Measurements from ENCODE around the gene USP50. TPM values are rescaled to one million over a fixed set of nuclear protein-coding genes. Genes with fewer than 3 reads are reported as not detected.
"Not testable (repeated sequence)": the region's sequence is repeated elsewhere in the genome, so short reads cannot be mapped to it uniquely, and the experiment has no call there.

USP50 gene
- total RNA-seq (2014; rRNA removed; shearing (Covaris generic)), result 0.26 and 0.70 TPM in 2 replicates
- polyA plus RNA-seq (2015; cell fraction: cytosol; rRNA removed), result not detected in 2 replicates
- not detected in 2 replicates for polyA plus RNA-seq (2015; cell fraction: nucleus; rRNA removed)

GRCh38 chr15:50546566-50546965 is at the start of gene USP50:
Gene USP50, minus strand, starts transcription at chr15:50546666. Its CDS starts 141 bp downstream, at chr15:50546525.
- no peak for DNase-seq (ENCODE audit: low read depth)

- DNase-seq (ENCODE audit: low read depth), result no peak
Observed at GRCh38 chr15:50594311-50594710, 47.8 kb upstream of the USP50 start.

- DNase-seq (ENCODE audit: low read depth), result no peak
Observed at GRCh38 chr15:50593761-50594160, 47.3 kb upstream of the USP50 start.

- no peak for DNase-seq (ENCODE audit: low read depth)
Observed at GRCh38 chr15:50590288-50590687, 43.8 kb upstream of the USP50 start.

- DNase-seq (ENCODE audit: low read depth), result no peak
Observed at GRCh38 chr15:50577492-50577891, 31.0 kb upstream of the USP50 start.

GRCh38 chr15:50576166-50576565 is 29.7 kb upstream of the USP50 start:
- no peak for DNase-seq (ENCODE audit: low read depth)

- DNase-seq (ENCODE audit: low read depth), result not testable (repeated sequence)
Observed at GRCh38 chr15:50573842-50574241, 27.4 kb upstream of the USP50 start.

- no peak for DNase-seq (ENCODE audit: low read depth)
Observed at GRCh38 chr15:50563756-50564155, 17.3 kb upstream of the USP50 start.

- DNase-seq (ENCODE audit: low read depth), result no peak
Observed at GRCh38 chr15:50562735-50563640, 16.5 kb upstream of the USP50 start.

GRCh38 chr15:50558012-50558411 is 11.5 kb upstream of the USP50 start:
- DNase-seq (ENCODE audit: low read depth), result no peak

GRCh38 chr15:50556642-50557371 is 10.3 kb upstream of the USP50 start:
- DNase-seq (ENCODE audit: low read depth), result no peak

GRCh38 chr15:50552238-50552637 is 5.8 kb upstream of the USP50 start:
- no peak for DNase-seq (ENCODE audit: low read depth)

GRCh38 chr15:50549326-50549725 is 2.9 kb upstream of the USP50 start:
- DNase-seq (ENCODE audit: low read depth), result peak; percentile 8

GRCh38 chr15:50544368-50544767 is 2.1 kb downstream of the USP50 start:
- DNase-seq (ENCODE audit: low read depth), result no peak

GRCh38 chr15:50543556-50543955 is 2.9 kb downstream of the USP50 start:
- DNase-seq (ENCODE audit: low read depth), result no peak

GRCh38 chr15:50542887-50543210 is 3.6 kb downstream of the USP50 start:
- no peak for DNase-seq (ENCODE audit: low read depth)

GRCh38 chr15:50531766-50532165 is 14.7 kb downstream of the USP50 start:
- DNase-seq (ENCODE audit: low read depth), result no peak

GRCh38 chr15:50531163-50531562 is 15.3 kb downstream of the USP50 start:
- no peak for DNase-seq (ENCODE audit: low read depth)

GRCh38 chr15:50523851-50524251 is 22.6 kb downstream of the USP50 start:
- no peak for DNase-seq (ENCODE audit: low read depth)

- DNase-seq (ENCODE audit: low read depth), result no peak
Observed at GRCh38 chr15:50519740-50520425, 26.6 kb downstream of the USP50 start.

GRCh38 chr15:50513001-50513400 is 33.5 kb downstream of the USP50 start:
- DNase-seq (ENCODE audit: low read depth), result no peak

GRCh38 chr15:50506121-50506520 is 40.3 kb downstream of the USP50 start:
- DNase-seq (ENCODE audit: low read depth), result no peak

Measured in HT1080 (cell line).